GM21360 (cell line): ENCODE measurements around the gene XPO5.
"Not testable (repeated sequence)": the region's sequence is repeated elsewhere in the genome, so short reads cannot be mapped to it uniquely, and the experiment has no call there.

Experiments used
- ATAC-seq: cut with Tn5 transposase; IDR thresholded peaks from one replicate; pipeline ENCODE4 v1.9.1; 2021; ENCODE audit warnings: mild to moderate bottlenecking, moderate library complexity; ENCODE audit not compliant: unreplicated experiment

The XPO5 gene

DNA sequence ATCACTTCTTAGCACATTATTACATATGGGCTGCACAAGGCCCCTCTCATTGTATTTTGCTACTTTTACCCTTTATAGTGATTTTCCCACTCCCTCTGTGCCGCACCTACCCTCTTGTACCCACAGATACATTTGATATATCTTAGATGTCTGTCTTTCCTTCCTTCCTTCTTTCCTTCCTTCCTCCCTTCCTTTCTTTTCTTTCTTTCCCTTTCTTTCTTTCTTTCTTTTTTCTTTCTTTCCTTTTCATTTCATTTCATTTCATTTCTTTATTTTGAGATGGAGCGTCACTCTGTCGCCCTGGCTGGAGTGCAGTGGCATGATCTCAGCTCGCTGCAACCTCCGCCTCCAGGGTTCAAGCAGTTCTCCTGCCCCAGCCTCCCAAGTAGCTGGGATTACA, 12.4 kb upstream of the XPO5 start:
- no peak for ATAC-seq

DNA sequence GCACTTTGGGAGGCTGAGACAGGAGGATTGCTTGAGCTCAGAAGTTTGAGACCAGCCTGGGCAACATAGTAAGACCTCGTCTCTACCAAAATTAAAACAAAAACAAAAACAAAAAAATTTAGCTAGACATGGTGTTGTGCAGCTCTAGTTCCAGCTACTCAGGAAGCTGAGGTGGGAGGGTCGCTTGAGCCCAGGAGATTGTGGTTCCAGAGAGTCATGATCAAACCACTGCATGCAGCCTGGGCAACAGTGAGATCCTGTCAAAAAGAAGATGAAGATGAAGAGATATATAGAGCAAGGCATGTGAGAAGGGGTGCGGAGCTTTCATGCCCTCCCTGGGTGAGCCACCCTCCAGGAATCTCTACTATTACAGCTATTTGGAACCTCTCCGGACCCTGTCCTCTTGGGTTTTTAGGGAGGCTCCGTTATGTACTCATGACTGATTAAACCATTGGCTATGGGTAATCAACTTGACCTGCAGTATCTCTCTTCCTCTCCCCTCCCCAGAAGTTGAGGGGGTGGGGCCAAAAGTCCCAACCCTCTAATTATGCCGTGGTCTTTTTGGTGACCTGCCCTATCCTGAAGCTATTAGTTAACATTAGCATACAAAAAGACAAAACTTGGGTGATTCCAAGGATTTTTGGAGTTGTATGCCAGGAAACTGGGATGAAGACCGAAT, 9.2 kb upstream of the XPO5 start:
- ATAC-seq = no peak

DNA sequence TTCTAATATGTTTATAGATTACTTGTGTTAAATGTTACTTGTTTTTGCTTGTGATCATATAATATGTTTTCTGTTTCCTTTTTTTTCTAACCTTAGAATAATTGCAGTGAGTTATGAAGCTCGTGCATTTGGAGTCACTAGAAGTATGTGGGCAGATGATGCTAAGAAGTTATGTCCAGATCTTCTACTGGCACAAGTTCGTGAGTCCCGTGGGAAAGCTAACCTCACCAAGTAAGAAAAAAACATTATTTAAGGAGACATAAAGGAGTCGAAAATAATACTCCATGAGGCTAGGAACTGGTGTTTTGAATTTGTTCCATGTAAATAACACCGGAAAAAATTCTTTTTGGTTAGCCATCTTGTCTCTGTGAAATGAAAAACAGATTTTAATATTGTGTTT, 7.1 kb upstream of the XPO5 start:
- ATAC-seq = no peak

DNA sequence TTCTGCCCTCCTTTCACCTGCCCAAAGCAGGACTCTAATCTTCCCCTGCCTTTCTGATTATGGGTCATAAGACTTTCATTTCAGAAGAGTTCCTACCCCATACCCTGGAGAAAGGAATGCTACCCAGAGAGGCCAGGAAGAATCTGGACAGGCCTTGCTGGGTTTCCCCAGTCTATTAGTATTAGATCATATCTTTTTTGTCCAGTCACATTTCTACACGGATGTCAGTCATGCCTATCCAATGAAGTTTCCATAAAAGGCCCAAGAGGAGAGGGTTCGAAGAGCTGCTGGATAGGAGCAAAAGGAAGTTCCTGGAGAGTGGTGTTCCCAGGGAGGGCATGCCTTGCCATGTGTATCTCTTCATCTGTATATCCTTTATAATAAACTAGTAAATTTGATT, 3.3 kb upstream of the XPO5 start:
- no peak for ATAC-seq

DNA sequence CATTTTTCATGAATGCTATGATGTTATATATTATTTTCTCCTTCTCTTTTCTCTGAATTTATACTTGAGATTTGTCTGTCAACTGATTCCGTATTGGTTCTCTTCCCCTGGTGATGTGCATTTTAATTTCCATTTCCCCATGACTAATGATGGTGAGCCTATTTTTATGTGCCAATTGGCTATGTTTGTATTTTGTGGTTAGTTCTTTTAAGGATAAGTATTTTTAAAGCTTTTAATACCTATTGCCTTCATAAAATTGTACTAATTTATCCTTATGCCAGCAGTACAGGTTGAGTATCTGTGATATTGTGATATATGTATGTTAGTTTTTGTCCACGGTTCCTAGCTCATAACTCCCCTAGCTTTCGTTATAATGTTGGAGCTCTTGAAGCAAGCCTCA, 2.9 kb upstream of the XPO5 start:
- no peak for ATAC-seq

DNA sequence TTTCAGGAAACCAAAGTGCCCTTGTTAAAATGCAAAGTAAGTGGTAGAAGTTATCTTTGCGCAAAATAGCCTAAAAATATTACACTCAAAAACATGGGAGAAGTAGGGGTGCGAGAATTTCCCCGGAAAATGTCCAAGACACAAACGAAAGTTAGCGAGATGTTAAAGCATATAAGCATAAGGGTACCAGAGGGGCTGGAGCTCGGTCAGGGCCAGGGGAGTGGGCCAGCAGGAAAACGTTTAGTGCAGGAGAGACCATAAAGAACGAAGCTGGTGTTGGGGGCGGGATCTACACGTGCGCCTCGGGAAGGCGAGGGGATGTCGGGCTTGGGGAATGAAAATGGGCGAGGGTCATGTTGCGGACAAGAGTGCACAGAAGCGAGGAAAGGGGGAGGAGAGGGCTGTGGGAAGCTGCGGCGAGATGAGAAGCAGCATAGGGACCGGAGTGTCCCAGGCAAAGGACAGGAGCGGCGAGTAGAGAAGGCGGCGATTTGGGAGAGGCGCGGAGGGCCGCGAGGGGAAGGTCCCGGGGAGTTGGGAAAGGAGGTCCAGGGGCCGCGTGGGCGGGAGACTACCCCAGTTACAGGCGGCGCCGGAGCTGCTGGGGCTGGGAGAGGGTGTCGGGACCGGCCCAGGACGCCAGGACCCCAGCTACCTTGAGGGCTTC, 600 bp downstream of the XPO5 start:
- peak; percentile 36 for ATAC-seq

DNA sequence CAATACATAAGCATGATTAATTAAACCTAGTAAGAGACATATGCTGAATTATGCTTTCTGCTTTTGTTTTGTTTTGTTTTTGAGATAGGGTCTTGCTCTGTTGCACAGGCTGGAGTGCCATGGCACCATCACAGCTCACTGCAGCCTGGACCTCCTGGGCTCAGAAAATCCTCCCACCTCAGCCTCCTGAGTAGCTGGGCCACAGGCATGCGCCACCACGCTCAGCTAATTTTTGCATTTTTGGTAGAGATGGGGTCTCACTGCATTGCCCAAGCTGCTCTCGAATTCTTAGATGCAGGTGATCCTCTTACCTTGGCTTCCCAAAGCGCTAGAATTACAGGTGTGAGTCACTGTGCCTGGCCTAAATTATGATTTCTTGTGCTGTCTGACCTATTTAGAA, 3.8 kb downstream of the XPO5 start:
- no peak for ATAC-seq

DNA sequence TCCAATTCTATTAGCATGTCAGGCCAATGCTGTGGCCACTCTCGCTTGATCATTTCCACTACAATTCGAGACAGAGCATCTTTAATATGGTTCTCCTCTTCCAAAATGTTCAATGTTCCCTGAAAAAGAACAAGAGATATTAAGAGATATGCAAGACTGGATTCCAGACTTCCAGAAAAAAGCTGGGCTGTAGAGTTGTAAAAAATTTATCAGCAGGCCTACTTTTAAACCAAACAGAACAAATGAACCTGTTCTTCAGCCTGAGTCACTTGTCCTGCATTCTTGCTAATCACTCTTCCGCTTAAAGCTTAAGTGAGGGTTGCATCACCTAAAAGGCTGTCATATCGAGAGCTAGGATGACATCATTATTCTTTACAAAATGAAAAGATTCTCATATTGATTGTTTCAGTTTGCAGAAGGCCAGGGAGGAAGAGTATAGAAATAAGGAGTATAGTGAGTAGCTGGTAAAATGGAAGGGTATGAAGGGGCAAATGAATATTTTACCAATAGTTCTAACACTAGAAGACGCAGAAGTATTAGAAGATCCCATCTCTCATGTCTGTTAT, 4.9 kb downstream of the XPO5 start:
- ATAC-seq = no peak

DNA sequence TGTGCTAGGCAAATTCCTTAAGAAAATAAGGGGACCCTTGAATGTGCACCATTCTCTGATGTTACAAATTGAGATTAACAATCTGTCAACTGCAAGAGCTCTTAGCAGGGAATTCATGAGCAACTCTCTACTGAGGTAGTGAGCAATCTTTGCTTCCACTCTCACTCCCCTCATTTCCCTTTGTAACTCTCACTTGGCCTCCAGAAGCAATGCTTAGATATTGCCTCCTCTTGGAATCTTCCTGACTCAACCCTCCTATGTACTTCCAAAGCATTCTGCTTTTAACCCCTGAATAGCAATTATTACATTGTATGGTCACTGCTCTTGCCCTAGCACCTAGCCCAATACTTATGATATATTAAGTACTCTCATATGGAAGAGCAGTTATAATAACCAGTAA, 16.5 kb downstream of the XPO5 start:
- ATAC-seq = no peak

DNA sequence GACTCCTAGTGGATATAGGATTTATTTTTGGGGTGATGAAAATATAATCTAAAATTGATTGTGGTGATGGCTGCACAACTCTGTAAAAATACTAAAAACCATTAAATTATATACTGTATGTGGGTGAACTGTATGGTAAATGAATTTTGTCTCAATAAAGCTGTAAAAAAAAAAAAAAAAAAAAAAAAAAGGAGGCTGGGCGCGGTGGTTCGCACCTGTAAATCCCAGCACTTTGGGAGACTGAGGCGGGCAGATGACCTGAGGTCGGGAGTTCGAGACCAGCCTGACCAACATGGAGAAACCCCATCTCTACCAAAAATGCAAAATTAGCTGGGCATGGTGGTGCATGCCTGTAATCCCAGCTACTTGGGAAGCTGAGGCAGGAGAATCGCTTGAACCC, 18.2 kb downstream of the XPO5 start:
- ATAC-seq = not testable (repeated sequence)

DNA sequence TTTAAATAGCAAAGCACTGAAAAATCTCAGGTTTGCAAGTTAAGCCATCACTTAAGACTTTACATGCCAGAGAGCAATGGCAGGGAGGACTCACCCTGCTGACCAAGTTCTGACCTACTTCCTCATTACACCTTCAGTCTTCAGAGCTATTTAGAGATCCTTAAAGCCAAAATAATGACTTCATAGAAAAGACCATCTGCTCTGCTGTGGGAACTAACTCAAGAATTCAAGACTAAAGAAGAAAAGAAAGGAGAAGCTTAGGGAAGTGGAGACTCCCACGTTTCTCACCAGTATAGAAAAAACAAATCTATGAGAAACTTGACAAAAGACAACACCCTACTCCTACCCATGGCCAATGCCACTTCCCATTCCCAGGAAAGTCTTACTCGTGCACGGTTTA, 28.6 kb downstream of the XPO5 start:
- ATAC-seq = no peak

DNA sequence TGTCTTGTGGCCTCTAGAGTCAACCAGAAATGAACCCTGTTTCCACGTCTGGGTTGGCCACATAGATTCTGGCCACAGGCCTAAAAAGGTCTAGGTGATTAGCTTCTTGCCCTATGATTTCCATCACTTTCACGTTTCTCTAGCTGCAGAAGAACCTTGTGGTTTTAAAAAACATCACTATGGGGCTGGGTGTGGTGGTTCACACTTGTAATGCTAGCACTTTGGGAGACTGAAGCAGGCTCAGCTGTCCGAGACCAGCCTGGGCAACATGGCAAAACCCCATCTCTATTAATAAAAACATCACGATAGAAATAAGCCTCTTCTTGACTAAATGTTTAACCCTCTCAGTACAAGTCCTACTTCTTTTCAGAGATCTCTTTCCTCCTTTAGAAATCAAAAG, 31.4 kb downstream of the XPO5 start:
- no peak for ATAC-seq

DNA sequence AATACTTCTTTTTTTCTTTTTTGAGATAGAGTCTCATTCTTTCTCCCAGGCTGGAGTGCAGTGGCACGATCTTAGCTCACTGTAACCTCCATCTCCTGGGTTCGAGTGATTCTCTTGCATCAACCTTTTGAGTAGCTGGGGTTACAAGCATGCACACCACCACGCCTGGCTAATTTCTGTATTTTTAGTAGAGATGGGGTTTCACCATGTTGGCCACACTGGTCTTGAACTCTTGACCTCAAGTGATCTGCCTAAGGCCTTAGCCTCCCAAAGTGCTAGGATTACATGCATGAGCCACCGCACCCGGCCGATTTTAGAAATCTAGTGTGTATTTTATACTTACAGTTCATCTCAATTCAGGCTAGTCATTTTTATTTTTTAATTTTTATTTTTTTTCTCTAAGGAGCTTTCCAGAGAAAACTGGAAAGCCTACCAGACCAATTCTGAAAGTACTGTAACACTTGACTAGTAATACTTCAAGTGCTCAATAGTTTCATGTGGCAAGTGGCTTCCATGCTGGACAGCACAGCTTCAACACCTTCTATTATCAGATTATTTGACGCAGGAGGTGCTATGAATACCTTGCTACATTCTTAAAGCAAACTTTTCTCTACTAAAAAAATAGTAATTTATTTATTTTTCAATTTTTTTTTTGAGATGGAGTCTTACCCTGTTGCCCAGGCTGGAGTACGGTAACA, 33.9 kb downstream of the XPO5 start:
- no peak for ATAC-seq

DNA sequence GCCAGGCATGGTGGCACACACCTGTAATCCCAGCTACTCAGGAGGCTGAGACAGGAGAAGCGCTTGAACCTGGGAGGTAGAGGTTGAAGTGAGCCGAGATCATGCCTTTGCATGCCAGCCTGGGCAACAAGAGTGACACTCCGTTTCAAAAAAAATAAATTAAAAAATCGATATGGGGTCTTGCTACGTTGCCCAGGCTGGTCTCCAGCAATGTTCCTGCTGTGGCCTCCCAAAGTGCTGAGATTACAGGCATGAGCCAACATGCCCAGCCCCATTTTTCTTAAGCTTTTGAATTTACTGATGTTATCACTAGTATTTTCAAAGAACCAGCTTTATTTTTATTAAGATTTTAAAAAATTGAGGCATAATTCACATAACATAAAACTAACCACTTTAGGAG, 35.3 kb downstream of the XPO5 start:
- ATAC-seq = no peak

DNA sequence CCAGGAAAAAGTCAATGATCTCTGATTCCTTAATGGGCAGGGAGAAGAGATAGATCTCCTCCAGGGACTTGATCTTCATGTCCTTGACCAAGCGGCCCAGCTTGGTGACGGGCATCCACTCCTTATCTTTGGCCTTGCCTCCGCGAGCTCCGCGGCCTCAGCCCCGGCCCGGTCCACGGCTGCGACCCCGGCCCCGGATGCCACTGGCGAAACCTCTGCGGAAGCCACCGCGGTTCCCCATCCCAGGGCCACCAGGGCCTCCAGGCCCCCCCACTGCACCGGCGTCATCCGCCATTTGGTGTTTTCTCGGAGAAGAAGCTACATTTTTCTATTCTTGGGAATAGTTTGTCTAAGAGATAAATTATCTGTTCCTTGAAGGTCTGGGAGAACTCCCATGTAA, 36.4 kb downstream of the XPO5 start:
- ATAC-seq = not testable (repeated sequence)

DNA sequence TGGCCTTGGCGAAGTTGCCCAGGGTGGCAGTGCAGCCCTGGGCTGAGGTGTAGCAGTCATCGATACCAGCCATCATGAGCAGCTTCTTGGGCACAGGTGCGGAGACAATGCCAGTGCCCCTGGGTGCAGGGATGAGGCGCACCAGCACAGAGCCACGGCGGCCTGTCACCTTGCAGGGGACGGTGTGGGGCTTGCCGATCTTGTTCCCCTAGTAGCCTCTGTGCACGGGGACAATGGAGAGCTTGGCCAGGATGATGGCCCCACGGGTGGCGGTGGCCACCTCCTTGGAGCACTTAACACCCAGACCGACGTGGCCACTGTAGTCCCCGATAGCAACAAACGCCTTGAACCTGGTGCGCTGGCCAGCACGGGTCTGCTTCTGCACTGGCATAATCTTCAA, 36.9 kb downstream of the XPO5 start:
- ATAC-seq = not testable (repeated sequence)

DNA sequence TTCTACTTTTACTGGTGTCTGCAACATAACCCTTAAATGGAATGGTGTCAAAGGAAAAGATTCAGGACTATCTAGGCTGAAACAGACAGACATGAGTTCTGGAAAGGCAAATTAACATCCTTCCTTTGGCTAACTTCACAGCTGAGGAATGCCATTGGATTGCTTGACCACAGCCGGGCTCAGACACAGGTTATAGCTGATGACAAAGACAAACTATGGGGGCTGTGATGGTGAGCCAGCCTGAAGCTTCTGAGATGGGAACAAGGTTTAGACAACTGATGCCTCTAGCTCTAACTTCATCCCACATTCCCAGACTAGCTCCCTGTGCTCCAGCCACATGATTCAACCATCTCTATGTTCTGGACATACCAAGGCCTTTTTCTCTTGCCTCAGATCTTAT, 43.6 kb downstream of the XPO5 start:
- ATAC-seq = no peak

DNA sequence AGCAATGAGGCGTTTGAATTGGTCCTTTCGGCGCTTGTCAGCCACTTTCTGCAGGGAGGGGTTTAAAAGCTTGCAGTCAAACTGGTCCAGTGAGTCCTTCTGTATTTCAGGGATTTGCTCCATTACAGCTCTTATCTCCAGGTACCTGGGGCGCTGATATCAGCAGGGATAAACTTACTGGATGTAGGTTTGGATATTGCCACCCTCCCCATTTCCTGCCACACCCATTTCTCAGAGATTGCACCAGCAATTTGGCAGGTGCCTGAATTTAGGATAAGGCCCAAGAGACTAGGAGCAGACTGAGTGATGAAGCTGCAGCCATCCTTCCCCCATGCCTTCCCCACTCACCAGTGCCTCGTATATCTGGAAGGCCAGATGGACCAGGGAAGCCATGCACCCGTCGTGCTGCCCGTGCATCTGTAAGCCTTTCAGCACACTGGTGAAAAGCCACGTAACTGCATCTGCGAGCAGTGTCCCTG, 51.3 kb downstream of the XPO5 start:
- ATAC-seq = no peak

DNA sequence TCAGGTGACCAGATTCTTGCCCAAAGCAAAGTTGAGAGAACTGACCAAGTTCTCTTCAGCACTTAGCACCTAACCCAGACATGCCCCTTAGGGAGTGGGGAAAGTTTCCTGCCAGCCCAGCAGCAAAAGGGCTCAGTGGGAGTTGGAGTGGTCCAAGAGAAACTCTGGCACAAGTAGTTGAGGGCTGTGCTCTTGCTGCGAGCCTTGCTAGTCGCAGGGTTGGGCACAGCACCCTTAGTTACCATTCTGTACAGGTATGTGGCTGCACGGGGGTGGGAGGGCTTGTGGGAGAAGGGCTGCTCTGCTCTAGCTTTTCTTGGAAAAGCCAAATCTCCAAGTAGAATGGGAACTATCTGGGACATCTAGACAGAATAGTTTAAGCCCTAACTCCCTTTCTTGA, 52.6 kb downstream of the XPO5 start:
- no peak for ATAC-seq

DNA sequence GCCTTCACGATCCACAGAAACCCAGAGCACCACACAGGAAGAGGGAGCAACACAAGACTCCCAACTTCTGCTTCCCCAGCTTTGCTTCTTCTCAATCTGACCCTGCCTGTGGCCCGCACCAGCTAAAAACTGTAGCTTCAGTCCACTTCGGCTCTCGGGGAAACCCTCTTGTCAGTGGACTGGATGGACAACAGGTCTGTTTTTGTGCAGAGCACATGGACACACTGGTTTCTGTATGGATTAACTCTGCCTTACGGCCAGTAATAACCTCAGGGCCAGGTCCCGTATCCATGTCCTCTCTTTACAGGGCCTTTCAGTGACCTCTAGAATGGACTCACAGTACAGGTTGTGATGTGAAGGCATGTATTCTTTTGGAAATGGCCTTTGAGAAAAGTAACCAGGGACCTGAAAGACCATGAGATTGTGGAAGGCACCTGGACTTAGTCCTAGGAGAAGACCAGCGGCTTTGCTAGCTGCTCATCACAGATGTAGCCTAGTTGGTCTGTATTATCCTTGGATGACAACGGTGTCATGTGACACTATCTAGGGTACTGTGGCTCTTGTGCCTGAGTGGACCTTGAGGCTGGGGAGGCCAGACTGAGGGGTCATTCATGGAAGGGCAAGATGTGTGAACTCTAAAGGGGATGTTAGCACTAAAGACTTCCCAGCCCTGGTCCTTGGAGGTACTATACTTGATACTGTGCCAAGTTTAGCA, 53.1 kb downstream of the XPO5 start:
- ATAC-seq = no peak

DNA sequence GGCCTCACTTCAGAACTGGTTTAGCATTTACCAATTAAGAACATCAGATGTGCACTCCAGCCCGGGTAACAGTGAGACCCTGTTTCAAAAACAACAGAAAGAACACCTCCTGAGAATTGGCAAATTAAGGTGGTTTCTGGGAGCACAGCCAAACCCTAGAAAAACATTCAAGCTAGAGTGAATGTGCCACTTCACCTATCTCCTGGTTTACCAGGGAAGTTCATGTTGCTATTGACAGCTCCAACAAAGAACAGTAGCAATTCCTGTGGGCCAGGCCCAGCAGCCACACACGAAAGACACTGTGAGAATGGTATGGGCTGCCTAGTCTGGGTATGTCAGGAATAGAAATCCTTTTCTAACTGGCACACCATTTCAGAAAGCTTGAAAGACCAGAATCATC, 54.0 kb downstream of the XPO5 start:
- ATAC-seq = no peak
